Measurements from ENCODE around the gene INPP5J. TPM values are rescaled to one million over a fixed set of nuclear protein-coding genes. Genes with fewer than 3 reads are reported as not detected.

The INPP5J gene
- total and polyA plus RNA-seq, 4 donors: 3.5 to 17.2 (median 10.5) TPM

DNA sequence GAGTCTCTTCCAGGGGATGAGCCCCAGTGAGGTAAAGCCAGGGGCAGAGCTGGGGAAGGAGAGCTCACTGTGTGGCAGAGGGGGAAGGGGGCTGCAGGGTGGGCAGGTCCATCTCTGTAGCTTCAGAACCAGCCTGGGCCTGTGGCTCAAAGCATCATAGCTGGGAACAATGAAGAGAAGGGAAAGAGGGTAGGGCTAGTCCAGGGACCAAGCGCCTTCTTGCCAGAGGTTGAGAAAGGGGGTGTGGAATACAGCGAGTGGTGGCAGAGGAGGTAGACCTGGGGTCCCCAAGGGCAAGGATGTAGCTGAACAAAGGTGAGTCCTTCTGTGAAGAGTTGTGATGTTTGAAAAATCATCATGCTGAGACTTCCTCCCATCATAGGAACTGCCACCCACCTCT, 18.8 kb downstream of the INPP5J start:
- 100% methylated on average over 1 of the region's 2 CpGs for WGBS (ENCODE audit: insufficient coverage)
- Histone ChIP-seq H3K9me3 (ENCODE audit: control insufficient read depth, insufficient read depth, low read length) (no peaks in the 10 kb centered on the region), H3K27ac (ENCODE audit: low read depth, low read length) (no peak overlapping the region), H3K4me3 (ENCODE audit: low read depth, low read length) (no peak overlapping the region), H3K36me3 (ENCODE audit: control insufficient read depth, insufficient read depth, low read length) (peaks cover 5% of the 10 kb centered on the region), H3K4me1 (ENCODE audit: control insufficient read depth, insufficient read depth, low read length) (peaks cover 23% of the 10 kb centered on the region), H3K27me3 (ENCODE audit: control insufficient read depth, insufficient read depth, low read length) (no peaks in the 10 kb centered on the region)
- no peak for DNase-seq (ENCODE audit: low read depth in 4 of 6, low spot score in 6 of 6)

GRCh38 chr22:31142285-31142684, 19.5 kb downstream of the INPP5J start:
- H3K36me3 ChIP-seq (ENCODE audit: control insufficient read depth, insufficient read depth, low read length): no peaks in the 10 kb centered on the region
- H3K4me1 ChIP-seq (ENCODE audit: control insufficient read depth, insufficient read depth, low read length): peaks cover 23% of the 10 kb centered on the region
- H3K9me3 ChIP-seq (ENCODE audit: control insufficient read depth, insufficient read depth, low read length): no peaks in the 10 kb centered on the region
- no peak for DNase-seq (ENCODE audit: low read depth in 4 of 6, low spot score in 6 of 6)
- H3K4me3 ChIP-seq (ENCODE audit: low read depth, low read length): no peak overlapping the region
- no peaks in the 10 kb centered on the region for H3K27me3 ChIP-seq (ENCODE audit: control insufficient read depth, insufficient read depth, low read length)
- no peak overlapping the region for H3K27ac ChIP-seq (ENCODE audit: low read depth, low read length)
- 90% methylated on average over 3 of the region's 4 CpGs for WGBS (ENCODE audit: insufficient coverage)

DNA sequence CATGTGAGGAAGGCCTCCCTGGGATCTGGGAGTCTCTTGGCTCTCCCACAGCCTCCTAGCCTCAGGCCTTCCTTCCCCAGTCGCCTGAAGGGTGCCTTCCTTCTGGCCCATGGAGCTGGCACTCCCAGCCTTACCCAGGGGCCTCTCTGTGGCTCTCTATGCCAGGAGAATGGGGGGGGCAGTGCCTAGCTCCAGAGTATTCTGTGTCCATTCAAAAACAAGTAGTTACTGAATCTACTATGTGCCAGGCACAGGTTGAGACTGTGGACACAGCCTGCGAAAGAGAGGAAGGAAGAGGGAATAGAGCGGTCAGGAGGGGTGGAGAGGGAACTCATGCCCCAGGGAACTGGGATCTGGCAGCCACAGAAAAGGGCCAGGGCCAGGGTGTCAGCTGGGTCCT, 20.3 kb downstream of the INPP5J start:
- WGBS (ENCODE audit: insufficient coverage): 63% methylated on average over 3 of the region's 3 CpGs
- H3K4me1 ChIP-seq (ENCODE audit: control insufficient read depth, insufficient read depth, low read length): peaks cover 23% of the 10 kb centered on the region
- H3K36me3 ChIP-seq (ENCODE audit: control insufficient read depth, insufficient read depth, low read length): no peaks in the 10 kb centered on the region
- no peak overlapping the region for H3K4me3 ChIP-seq (ENCODE audit: low read depth, low read length)
- DNase-seq (ENCODE audit: low read depth in 4 of 6, low spot score in 6 of 6): no peak
- no peak overlapping the region for H3K27ac ChIP-seq (ENCODE audit: low read depth, low read length)
- no peaks in the 10 kb centered on the region for H3K27me3 ChIP-seq (ENCODE audit: control insufficient read depth, insufficient read depth, low read length)
- H3K9me3 ChIP-seq (ENCODE audit: control insufficient read depth, insufficient read depth, low read length): no peaks in the 10 kb centered on the region

GRCh38 chr22:31143537-31143936, 20.8 kb downstream of the INPP5J start:
- Histone ChIP-seq H3K27me3 (ENCODE audit: control insufficient read depth, insufficient read depth, low read length) (no peaks in the 10 kb centered on the region), H3K36me3 (ENCODE audit: control insufficient read depth, insufficient read depth, low read length) (no peaks in the 10 kb centered on the region), H3K4me3 (ENCODE audit: low read depth, low read length) (no peak overlapping the region), H3K4me1 (ENCODE audit: control insufficient read depth, insufficient read depth, low read length) (peaks cover 23% of the 10 kb centered on the region), H3K27ac (ENCODE audit: low read depth, low read length) (no peak overlapping the region), H3K9me3 (ENCODE audit: control insufficient read depth, insufficient read depth, low read length) (no peaks in the 10 kb centered on the region)
- WGBS (ENCODE audit: insufficient coverage): 81% methylated on average over 3 of the region's 3 CpGs
- DNase-seq (ENCODE audit: low read depth in 4 of 6, low spot score in 6 of 6): no peak

GRCh38 chr22:31144223-31144622, 21.5 kb downstream of the INPP5J start:
- no peaks in the 10 kb centered on the region for H3K36me3 ChIP-seq (ENCODE audit: control insufficient read depth, insufficient read depth, low read length)
- DNase-seq (ENCODE audit: low read depth in 4 of 6, low spot score in 6 of 6): no peak
- H3K4me3 ChIP-seq (ENCODE audit: low read depth, low read length): no peak overlapping the region
- H3K9me3 ChIP-seq (ENCODE audit: control insufficient read depth, insufficient read depth, low read length): no peaks in the 10 kb centered on the region
- no peak overlapping the region for H3K27ac ChIP-seq (ENCODE audit: low read depth, low read length)
- peaks cover 27% of the 10 kb centered on the region for H3K4me1 ChIP-seq (ENCODE audit: control insufficient read depth, insufficient read depth, low read length)
- H3K27me3 ChIP-seq (ENCODE audit: control insufficient read depth, insufficient read depth, low read length): no peaks in the 10 kb centered on the region

GRCh38 chr22:31148488-31148887, 25.7 kb downstream of the INPP5J start:
- Histone ChIP-seq H3K27me3 (ENCODE audit: control insufficient read depth, insufficient read depth, low read length) (peaks cover 2% of the 10 kb centered on the region), H3K4me1 (ENCODE audit: control insufficient read depth, insufficient read depth, low read length) (peaks cover 7% of the 10 kb centered on the region), H3K9me3 (ENCODE audit: control insufficient read depth, insufficient read depth, low read length) (no peaks in the 10 kb centered on the region), H3K4me3 (ENCODE audit: low read depth, low read length) (no peak overlapping the region), H3K36me3 (ENCODE audit: control insufficient read depth, insufficient read depth, low read length) (no peaks in the 10 kb centered on the region), H3K27ac (ENCODE audit: low read depth, low read length) (peak overlapping the region; percentile 45)
- no peak for DNase-seq (ENCODE audit: low read depth in 4 of 6, low spot score in 6 of 6)
- no CpG with 5 or more reads among the region's 1 CpG for WGBS (ENCODE audit: insufficient coverage)

- peak; percentile 15 to 76 (median 32) for DNase-seq (ENCODE audit: low read depth in 4 of 6, low spot score in 6 of 6)
- Histone ChIP-seq H3K4me1 (ENCODE audit: control insufficient read depth, insufficient read depth, low read length) (peaks cover 4% of the 10 kb centered on the region), H3K4me3 (ENCODE audit: low read depth, low read length) (no peak overlapping the region), H3K27me3 (ENCODE audit: control insufficient read depth, insufficient read depth, low read length) (peaks cover 2% of the 10 kb centered on the region), H3K9me3 (ENCODE audit: control insufficient read depth, insufficient read depth, low read length) (no peaks in the 10 kb centered on the region), H3K36me3 (ENCODE audit: control insufficient read depth, insufficient read depth, low read length) (no peaks in the 10 kb centered on the region), H3K27ac (ENCODE audit: low read depth, low read length) (peak overlapping the region; percentile 45)
- WGBS (ENCODE audit: insufficient coverage): 9% methylated on average over 5 of the region's 5 CpGs
Measured at GRCh38 chr22:31148953-31149627, 26.3 kb downstream of the INPP5J start.

DNA sequence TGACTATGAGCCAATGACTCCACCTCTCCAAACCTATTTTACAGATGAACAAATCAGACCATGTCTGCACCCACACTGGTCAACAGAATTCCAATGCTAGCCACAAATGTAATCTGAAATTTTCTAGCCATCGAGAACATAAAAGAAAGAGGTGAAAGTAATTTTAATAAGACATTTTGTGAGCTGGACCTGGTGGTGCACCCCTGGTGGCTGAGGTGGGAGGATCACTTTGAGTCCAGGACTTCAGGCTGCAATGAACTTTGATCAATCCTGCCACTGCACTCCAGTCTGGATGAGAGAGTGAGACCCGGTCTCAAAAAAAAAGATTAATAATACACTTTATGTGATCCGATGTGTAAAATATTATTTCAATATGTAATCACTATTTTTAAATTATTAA, 27.8 kb downstream of the INPP5J start:
- no peak overlapping the region for H3K4me3 ChIP-seq (ENCODE audit: low read depth, low read length)
- H3K36me3 ChIP-seq (ENCODE audit: control insufficient read depth, insufficient read depth, low read length): no peaks in the 10 kb centered on the region
- no CpG with 5 or more reads among the region's 3 CpGs for WGBS (ENCODE audit: insufficient coverage)
- no peak for DNase-seq (ENCODE audit: low read depth in 4 of 6, low spot score in 6 of 6)
- H3K4me1 ChIP-seq (ENCODE audit: control insufficient read depth, insufficient read depth, low read length): peaks cover 4% of the 10 kb centered on the region
- peaks cover 2% of the 10 kb centered on the region for H3K27me3 ChIP-seq (ENCODE audit: control insufficient read depth, insufficient read depth, low read length)
- no peak overlapping the region for H3K27ac ChIP-seq (ENCODE audit: low read depth, low read length)
- no peaks in the 10 kb centered on the region for H3K9me3 ChIP-seq (ENCODE audit: control insufficient read depth, insufficient read depth, low read length)

DNA sequence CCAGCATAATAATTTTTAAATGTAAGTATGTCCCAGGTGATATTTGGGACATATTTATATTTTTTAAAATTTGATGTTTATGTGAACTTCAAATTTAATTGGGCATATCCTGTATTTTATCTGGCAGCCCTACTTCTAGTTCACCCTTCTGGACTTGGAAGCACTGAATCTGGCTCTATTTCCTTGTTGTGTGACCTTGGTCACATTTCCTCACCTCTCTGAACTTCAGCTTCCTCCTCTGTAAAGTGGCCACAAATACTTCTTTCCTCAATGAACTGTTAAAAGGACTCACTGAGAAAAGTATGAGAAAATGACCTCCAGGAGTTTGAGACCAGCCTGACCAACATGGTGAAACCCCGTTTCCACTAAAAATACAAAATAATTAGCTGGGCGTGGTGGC, 29.1 kb downstream of the INPP5J start:
- DNase-seq (ENCODE audit: low read depth in 4 of 6, low spot score in 6 of 6): no peak
- Histone ChIP-seq H3K4me1 (ENCODE audit: control insufficient read depth, insufficient read depth, low read length) (peaks cover 4% of the 10 kb centered on the region), H3K27ac (ENCODE audit: low read depth, low read length) (no peak overlapping the region), H3K36me3 (ENCODE audit: control insufficient read depth, insufficient read depth, low read length) (no peaks in the 10 kb centered on the region), H3K27me3 (ENCODE audit: control insufficient read depth, insufficient read depth, low read length) (peaks cover 2% of the 10 kb centered on the region), H3K4me3 (ENCODE audit: low read depth, low read length) (no peak overlapping the region), H3K9me3 (ENCODE audit: control insufficient read depth, insufficient read depth, low read length) (no peaks in the 10 kb centered on the region)
- WGBS (ENCODE audit: insufficient coverage): 92% methylated on average over 2 of the region's 2 CpGs

GRCh38 chr22:31153357-31153756, 30.6 kb downstream of the INPP5J start:
- H3K27me3 ChIP-seq (ENCODE audit: control insufficient read depth, insufficient read depth, low read length): peaks cover 2% of the 10 kb centered on the region
- no peaks in the 10 kb centered on the region for H3K36me3 ChIP-seq (ENCODE audit: control insufficient read depth, insufficient read depth, low read length)
- H3K9me3 ChIP-seq (ENCODE audit: control insufficient read depth, insufficient read depth, low read length): no peaks in the 10 kb centered on the region
- H3K4me3 ChIP-seq (ENCODE audit: low read depth, low read length): no peak overlapping the region
- peaks cover 4% of the 10 kb centered on the region for H3K4me1 ChIP-seq (ENCODE audit: control insufficient read depth, insufficient read depth, low read length)
- 70% methylated on average over 2 of the region's 3 CpGs for WGBS (ENCODE audit: insufficient coverage)
- DNase-seq (ENCODE audit: low read depth in 4 of 6, low spot score in 6 of 6): no peak
- H3K27ac ChIP-seq (ENCODE audit: low read depth, low read length): no peak overlapping the region
